RCC 7860 (cell line): ENCODE measurements around the gene SQSTM1.
A peak's percentile ranks its signal among the peaks of the same experiment; 100 is the strongest.
"Not testable (repeated sequence)": the region's sequence is repeated elsewhere in the genome, so short reads cannot be mapped to it uniquely, and the experiment has no call there.

Experiments used
- DNase-seq: peaks from one replicate; pipeline ENCODE4 v3.0.0-alpha.2; 2015; ENCODE audit warnings: low spot score
- FAIRE-seq: peaks from 2 replicates; lab custom pipeline; 2012; peaks lifted over from hg19 to GRCh38; lab: Jason Lieb, UNC

SQSTM1 gene

DNA sequence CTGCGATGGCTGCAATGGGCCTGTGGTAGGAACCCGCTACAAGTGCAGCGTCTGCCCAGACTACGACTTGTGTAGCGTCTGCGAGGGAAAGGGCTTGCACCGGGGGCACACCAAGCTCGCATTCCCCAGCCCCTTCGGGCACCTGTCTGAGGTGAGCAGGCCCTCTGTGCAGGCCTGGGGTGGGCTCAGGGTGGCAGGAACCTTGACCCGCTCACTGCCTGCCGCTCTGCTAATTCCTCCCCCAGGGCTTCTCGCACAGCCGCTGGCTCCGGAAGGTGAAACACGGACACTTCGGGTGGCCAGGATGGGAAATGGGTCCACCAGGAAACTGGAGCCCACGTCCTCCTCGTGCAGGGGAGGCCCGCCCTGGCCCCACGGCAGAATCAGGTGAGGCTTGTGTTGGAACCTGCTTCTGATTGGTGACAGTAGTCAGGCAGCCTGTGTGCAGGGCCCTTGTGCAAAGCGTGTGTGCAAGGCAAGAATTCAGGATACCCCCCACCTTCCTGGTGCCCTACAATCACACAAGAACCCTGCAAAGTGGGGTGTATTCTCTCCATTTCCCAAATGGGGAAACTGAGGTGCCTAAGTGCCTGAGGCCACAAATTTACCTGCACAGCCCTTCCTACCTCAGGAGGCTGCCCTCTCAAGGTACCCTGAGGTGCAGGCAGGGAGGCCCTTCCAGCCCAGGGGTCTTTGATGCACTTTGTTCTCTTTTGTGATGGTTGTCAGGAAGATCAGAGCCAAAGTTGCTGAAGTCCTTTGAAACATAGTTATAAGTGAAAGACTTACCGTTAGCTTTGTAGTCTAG lies 3.4 kb downstream of the SQSTM1 start:
- FAIRE-seq (no peak), DNase-seq (no peak)

DNA sequence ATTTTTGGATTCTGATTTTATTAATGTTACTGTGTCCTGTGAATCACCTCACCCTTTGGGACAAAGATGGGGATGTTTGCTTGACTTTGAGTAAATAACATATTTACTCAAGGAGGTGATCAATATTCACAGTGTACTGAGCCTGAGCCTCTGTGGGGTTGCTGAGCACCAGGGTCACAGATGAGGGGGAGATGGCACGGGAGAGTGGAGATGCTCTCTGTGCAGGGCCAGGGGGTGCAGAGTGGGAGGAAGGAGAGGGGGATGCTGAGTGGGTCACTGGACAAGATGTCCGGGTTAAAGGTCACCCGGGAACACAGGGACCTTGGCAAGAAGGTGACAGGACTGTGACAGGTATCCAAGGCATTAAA lies 4.0 kb downstream of the SQSTM1 start:
- no peak for DNase-seq
- FAIRE-seq = no peak

DNA sequence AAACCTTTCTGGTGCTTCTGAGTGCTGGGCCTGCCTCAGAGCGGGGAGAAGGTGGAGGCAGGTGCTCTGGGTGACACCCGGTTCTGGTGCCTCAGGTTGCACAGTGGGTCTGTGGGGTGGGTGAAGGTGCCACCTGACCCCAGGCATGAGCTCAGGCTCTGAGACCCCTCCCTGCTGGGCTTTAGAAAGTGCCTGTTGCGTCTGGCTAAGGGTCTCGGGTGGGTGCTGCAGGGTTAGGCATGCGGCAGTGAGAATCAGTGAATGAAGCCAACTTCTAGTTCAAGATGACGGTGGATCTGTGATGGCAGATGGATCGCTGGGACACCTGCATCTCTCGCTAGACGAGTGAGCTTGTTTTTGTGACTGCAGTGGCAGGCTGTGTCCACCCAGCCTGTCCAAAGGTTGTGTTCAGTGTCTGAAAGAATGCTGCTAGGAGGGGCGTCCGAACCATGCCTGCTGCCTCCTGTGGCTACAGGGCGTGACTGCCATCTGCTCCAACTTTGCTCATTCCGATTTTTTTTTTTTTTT lies 5.0 kb downstream of the SQSTM1 start:
- FAIRE-seq (no peak), DNase-seq (no peak)

DNA sequence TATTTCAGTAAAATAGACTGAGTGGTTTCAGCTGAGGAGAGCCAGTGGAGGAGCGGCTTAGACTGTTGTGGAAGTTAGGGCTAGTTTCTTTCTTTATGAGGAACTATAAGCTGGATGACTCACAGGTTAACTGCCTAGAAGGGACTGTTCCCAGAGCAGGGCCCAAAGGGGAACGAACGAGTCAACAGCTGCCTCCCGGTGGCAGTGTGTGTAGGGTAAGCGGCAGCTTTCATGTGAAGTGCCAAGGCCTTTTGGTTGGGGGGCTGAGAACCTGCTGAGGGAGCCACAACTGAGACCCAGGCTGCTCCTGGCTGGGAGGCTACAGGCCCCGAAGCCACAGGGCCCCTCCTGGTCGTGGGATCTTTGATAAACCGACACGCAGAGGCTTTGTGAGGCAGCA lies 7.0 kb downstream of the SQSTM1 start:
- FAIRE-seq (peak; percentile 17), DNase-seq (peak; percentile 70)

DNA sequence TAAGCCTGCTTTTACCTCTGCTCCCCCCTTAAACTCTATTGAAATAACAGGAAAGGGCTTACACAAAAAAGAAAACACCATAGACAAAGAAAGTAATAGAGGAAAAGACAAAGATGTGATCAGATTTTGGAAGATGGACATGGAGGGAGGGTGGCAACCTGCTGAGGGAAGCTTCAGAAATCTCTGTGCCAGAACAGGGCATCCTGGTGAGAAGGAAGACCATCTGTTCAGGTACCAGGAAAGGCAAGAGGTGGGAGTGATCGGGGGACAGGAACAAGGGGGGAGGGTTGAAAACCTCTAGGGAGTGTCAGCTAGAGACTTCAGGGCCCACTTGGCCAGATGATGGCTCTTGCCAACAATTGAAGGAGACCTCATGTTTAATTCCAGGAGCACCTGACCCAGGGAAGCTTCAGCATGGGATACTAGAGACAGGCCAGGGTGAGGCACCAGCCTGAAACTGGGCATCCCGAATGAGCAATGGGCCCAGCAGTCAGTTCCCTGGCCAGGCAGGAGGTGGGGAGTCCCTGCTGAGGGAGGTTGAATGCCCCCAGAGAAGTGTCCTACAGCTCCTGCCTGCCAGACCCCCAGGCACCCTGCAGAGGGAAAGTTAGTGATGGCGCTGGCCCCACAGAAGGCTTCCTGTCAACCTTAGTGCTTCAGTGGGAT lies 8.2 kb downstream of the SQSTM1 start:
- FAIRE-seq (no peak), DNase-seq (no peak)

DNA sequence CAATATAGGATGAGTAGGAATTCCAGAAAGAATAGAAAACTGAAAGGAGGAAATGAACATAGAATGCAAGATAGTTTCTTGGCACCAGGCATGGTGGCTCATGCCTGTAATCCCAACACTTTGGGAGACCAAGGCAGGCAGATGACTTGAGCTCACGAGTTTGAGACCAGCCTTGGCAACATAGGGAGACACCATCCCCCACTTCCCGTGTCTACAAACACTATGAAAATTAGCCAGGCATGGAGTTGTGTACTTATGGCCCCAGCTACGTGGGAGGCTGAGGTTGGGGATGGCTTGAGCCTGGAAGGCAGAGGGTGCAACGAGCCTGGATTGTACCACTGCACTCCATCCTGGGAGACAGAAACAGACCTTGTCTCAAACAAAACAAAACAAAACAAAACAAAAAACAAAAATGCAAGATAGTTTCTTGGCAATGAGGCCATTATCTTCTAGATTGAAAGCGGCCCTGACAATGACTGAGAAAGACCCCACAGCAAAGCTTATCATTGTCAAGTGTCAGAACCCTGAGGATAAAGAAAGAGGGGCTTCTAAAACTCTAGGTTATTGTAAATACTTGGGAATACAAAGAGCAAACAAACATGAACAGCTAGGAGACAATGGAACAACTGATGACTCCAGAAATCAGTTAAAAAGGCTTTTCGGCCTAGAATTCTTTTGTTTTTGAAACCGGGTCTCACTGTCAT lies 9.2 kb downstream of the SQSTM1 start:
- FAIRE-seq (no peak), DNase-seq (no peak)

DNA sequence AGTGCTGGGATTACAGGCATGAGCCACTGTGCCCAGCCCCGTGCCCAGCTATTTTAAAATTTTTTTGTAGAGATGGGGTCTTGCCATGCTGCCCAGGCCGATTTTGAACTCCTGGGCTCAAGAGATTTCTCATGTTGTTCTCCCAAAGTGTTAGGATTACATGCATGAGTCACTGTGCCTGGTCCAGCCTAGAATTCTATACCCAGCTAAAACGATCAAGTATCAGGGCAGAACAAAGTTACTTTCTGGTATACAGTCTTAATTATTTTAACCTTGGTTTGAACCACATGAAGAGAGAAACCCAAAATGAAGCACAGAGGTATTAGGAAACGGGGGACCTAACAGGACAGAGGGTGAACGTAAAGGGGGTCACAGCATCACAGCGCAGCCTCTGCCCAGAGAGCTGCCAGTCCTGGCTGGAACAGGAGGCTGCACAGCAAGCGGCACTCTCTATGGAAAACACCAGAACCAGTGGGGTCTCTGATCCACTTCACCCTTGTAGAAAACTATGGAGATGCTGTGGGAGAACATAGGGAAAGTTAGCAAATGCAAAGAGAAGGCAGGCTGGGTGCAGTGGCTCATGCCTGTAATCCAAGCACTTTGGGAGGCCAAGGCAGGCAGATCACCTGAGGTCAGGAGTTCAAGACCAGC lies 10.2 kb downstream of the SQSTM1 start:
- no peak for FAIRE-seq
- no peak for DNase-seq

DNA sequence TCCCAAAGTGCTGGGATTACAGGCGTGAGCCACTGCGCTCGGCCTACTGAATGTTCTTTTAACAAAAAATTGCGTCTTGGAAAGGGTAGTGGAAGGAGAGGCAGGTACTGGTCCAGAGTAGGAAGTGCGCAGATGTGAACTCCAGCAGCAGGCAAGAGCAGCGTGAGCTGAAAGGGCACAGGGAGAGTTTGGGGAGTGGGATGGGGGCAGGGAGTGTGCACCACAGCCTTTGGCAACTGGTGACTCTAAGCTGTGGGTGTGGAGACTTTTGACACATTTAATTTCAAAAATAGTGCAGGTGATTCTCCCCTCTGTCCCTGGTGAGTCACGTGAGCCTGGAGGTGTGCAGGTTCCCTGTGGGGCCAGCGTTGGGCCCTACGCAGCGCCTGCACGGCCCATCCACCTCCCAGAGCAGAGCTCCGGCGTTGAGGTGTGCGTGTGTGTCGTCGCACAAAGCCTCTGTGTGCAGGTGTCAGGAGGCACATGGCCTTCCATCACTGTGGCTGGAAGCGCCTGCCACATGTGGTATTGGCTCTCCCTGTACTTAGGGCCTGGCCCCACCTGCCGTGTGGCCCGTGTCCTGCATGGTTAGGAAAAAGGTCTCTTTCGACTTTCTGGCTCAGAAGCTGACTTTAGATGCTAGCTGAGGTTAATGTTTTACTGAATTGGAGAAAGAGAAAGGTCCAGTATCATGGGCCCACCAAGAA lies 11.5 kb downstream of the SQSTM1 start:
- FAIRE-seq (no peak), DNase-seq (no peak)

DNA sequence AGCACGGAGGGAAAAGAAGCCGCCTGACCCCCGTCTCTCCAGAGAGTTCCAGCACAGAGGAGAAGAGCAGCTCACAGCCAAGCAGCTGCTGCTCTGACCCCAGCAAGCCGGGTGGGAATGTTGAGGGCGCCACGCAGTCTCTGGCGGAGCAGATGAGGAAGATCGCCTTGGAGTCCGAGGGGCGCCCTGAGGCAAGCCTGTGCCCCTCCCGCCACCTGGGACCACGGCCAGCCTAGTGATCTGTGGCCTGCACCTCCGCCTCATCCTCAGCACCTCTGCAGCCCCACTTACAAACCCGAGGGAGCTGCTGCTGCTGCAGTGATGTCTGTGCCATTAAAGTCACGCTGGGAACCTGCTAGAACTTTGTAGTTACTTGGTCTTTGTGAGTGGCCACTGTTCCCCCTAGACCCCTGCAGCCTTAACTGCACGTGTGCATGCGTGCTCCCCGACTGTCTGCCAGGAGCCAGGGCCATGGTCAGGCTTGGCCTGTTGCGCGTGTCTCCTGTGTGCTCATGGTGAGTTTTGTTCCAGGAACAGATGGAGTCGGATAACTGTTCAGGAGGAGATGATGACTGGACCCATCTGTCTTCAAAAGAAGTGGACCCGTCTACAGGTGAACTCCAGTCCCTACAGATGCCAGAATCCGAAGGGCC lies 12.5 kb downstream of the SQSTM1 start:
- FAIRE-seq = no peak
- no peak for DNase-seq

DNA sequence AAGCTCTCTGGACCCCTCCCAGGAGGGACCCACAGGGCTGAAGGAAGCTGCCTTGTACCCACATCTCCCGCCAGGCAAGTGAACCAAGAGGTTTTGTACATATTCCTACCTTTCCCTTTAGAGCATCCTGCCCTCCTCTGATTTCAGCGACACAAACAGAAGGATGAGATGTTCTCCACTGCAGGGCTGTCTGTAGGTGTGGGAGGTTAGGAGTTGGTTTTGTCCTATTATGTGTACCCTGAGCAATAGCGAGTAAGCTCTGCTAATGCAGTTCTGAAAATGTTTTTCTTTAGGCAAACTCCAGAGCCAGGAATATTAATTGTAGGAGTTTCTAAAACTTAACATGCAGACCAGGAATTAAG lies 13.0 kb downstream of the SQSTM1 start:
- FAIRE-seq = no peak
- no peak for DNase-seq

DNA sequence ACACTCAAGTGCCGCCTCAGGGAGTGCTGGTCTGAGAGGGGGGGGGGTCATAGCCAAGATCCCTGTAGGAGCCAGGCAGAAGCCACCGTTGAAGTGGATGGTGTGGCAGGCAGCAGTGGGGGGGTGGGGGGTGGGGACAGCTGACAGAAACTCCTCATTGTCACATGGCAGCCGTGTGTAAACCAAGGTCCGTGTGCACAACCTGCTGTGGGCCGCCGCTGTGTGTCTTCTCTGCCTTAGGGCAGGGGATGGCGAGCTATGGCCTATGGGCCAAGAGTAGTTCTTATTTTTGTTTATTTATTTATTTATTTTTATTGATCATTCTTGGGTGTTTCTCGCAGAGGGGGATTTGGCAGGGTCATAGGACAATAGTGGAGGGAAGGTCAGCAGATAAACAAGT lies 13.4 kb downstream of the SQSTM1 start:
- FAIRE-seq = no peak
- DNase-seq = no peak

DNA sequence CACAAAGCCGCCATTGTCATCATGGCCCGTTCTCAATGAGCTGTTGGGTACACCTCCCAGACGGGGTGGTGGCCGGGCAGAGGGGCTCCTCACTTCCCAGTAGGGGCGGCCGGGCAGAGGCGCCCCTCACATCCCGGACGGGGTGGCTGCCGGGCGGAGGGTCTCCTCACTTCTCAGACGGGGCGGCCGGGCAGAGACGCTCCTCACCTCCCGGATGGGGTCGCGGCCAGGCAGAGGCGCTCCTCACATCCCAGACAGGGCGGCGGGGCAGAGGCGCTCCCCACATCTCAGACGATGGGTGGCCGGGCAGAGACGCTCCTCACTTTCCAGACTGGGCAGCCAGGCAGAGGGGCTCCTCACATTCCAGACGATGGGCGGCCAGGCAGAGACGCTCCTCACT lies 14.2 kb downstream of the SQSTM1 start:
- not testable (repeated sequence) for FAIRE-seq, DNase-seq

DNA sequence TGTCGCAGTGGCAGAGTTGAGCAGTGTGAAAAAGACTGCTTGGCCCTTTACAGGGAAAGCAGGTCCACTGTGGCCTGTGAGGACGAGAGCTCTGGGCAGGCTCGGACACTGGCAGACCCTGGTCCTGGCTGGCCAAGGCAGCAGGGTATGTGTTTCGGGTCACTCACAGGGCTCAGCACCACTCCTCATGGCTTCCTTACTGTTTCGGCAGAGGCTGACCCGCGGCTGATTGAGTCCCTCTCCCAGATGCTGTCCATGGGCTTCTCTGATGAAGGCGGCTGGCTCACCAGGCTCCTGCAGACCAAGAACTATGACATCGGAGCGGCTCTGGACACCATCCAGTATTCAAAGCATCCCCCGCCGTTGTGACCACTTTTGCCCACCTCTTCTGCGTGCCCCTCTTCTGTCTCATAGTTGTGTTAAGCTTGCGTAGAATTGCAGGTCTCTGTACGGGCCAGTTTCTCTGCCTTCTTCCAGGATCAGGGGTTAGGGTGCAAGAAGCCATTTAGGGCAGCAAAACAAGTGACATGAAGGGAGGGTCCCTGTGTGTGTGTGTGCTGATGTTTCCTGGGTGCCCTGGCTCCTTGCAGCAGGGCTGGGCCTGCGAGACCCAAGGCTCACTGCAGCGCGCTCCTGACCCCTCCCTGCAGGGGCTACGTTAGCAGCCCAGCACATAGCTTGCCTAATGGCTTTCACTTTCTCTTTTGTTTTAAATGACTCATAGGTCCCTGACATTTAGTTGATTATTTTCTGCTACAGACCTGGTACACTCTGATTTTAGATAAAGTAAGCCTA lies 15.7 kb downstream of the SQSTM1 start:
- FAIRE-seq = no peak
- DNase-seq = peak; percentile 54

DNA sequence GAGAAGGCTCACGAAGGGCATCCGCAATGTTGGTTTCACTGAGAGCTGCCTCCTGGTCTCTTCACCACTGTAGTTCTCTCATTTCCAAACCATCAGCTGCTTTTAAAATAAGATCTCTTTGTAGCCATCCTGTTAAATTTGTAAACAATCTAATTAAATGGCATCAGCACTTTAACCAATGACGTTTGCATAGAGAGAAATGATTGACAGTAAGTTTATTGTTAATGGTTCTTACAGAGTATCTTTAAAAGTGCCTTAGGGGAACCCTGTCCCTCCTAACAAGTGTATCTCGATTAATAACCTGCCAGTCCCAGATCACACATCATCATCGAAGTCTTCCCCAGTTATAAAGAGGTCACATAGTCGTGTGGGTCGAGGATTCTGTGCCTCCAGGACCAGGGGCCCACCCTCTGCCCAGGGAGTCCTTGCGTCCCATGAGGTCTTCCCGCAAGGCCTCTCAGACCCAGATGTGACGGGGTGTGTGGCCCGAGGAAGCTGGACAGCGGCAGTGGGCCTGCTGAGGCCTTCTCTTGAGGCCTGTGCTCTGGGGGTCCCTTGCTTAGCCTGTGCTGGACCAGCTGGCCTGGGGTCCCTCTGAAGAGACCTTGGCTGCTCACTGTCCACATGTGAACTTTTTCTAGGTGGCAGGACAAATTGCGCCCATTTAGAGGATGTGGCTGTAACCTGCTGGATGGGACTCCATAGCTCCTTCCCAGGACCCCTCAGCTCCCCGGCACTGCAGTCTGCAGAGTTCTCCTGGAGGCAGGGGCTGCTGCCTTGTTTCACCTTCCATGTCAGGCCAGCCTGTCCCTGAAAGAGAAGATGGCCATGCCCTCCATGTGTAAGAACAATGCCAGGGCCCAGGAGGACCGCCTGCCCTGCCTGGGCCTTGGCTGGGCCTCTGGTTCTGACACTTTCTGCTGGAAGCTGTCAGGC lies 16.6 kb downstream of the SQSTM1 start:
- DNase-seq (no peak), FAIRE-seq (no peak)

DNA sequence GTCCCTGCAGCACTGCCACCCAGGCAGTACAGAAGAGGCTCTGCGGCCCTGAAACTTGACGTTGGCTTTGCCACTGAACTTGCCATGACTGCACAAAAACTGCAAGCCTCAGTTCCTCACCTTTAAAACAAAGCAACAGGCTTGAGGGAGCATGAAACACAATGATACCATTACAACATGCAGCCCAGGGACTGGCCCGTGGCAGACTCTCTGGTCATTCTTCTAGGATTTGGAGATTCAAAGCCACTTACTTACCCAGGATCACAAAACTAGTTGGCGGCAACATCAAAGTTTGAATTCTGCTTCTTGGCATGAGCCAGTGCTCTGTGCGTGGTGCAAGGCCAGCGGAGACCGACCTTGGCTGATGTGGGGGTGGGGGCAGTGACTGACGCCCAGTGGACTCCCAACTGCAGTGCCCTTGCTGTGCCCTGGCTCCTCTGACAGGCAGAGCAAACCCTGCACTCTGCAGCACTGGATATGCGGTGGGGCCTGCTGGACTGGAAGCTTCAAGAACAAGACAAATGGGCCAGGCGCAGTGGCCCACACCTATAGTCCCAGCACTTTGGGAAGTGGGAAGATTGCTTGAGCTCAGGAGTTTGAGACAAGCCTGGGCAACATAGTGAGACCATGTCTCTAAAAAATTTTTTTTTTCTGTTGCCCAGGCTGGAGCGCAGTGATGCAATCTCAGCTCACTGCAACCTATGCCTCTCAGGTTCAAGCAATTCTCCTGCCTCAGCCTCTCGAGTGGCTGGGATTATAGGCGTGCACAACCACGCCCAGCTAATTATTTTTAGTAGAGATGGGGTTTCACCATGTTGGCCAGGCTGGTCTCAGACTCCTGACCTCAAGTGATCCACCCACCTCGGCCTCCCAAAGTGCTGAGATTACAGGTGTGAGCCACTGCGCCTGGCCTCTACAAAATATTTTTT lies 18.9 kb downstream of the SQSTM1 start:
- FAIRE-seq (no peak), DNase-seq (no peak)

DNA sequence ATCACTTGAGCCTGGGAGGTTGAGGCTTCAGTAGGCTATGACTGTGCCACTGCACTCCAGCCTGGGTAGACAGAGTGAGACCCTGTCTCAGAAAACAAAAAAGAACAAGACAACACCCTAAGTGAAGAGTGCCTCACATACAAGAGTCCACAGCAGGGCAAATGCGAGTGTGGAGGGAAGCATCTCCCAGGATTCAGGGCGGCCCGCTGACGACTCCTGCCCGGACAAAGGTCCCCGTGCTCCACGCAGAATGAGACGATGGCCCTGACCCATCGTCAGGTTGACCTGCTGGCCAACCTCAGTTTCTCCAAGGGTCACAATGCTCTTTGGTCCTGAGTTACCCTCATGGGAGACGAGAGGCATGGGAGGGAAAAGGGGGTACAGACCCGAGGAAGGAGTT lies 19.6 kb downstream of the SQSTM1 start:
- FAIRE-seq (no peak), DNase-seq (no peak)

DNA sequence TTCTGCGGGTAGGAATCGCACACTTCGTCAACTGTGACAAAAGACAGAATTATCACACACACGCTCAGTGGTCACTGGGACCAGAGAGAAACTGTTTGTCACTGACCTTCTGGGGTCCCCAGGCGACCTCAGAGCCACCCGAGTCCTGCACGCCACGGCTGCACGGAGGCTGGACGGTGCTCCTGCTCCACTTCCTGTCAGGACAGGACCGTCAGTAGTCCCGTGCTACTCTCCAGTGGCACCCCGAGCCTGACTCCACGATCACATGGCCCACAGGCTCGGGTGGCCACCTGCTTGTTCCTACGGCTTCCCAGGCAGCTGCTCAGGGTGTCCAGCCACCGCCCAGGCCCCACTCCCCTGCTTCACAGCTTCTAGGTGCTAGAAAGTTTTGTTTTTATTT lies 20.1 kb downstream of the SQSTM1 start:
- DNase-seq = no peak
- FAIRE-seq = no peak
